HG03442 (cell line): Measurements from ENCODE around the gene SH2D2A.

Experiments used
- ATAC-seq: cut with Tn5 transposase; IDR thresholded peaks from one replicate; pipeline ENCODE4 v1.9.1; 2021; ENCODE audit warnings: mild to moderate bottlenecking, moderate library complexity; ENCODE audit not compliant: unreplicated experiment

The SH2D2A gene

DNA sequence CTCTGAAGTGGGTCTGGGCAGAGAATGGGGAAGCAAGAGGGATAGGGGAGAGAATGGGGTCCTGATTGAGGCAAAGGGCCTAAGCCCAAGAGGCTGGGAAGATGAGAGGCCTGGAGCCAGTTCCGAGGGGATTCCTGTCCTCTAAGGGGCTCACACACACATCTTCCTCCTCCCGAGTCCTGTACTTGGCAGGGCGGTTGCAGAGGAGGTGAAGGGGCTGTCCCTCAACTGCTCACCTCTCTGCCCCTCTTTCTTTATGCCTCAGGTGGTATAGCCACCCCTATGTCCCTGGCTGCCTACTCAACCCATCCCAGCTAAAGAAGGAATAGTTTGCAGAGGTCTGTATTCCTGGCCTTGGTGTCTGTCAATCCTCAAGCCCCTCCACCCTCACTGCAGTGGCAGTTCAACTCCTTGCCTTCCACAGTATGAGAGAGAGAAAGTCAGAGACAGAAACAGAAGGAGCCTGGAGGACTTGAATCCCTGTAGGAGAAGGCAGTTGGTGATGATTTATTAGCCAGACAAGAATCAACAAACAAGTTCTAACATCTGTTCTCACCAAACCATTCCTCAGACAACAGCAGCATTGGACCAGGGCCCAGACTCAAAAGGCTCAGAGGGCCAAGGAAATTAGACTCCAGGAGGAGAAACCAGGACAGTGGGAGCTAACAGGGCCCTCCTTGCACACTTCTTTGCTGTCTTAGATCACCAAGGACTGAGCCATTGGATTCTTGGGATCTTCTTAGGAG, 10.7 kb downstream of the SH2D2A start:
- no peak for ATAC-seq

DNA sequence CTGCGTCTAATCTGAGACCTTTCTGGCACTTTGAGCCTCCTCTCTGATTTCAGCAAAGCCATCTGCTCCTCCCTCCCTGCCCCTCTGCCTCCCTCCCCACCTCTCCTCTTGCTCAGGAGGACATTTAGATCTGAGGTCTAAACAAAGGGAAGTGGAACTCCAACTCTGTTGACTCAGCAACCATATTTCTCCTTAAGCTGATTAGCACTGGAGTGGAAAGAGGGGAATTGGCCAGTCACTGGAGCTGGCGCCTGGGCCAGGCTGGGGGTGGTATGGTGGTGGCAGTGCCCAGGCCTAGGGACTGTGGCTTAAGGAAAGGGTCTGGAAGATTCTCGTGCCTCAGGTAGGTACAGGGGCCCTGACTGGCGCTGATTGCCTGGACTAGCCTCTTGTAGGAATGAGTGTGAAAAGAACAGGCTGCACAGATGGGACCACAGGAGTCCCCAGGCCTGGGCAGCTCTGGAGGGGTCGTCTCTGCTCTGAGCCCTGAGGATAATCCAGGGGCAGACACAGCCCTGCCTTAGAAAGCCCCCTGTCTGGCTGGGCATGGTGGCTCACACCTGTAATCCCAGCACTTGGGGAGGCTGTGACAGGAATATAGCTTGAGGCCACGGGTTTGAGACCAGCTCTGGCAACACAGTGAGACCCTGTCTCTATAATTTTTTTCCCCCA, 11.9 kb downstream of the SH2D2A start:
- no peak for ATAC-seq

DNA sequence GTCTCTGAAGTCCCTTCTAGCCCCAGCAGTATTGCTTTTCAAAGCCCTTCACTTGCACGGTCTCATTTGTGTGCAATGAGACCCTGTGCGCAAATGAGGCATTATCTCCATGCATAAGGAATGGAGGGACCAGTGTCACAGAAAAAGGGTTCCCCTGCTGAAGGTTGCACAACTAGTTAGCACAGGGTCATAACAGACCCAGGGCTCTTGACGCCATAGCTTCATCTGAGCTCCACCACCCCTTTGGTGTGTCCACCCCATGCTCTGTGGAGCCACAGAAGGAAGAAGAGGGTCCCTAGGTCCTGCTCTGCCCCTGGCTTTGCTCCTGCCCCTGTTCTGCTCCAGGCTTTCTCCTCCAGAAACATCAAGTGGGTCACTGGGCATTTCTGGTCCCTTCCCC, 12.6 kb downstream of the SH2D2A start:
- ATAC-seq: no peak

DNA sequence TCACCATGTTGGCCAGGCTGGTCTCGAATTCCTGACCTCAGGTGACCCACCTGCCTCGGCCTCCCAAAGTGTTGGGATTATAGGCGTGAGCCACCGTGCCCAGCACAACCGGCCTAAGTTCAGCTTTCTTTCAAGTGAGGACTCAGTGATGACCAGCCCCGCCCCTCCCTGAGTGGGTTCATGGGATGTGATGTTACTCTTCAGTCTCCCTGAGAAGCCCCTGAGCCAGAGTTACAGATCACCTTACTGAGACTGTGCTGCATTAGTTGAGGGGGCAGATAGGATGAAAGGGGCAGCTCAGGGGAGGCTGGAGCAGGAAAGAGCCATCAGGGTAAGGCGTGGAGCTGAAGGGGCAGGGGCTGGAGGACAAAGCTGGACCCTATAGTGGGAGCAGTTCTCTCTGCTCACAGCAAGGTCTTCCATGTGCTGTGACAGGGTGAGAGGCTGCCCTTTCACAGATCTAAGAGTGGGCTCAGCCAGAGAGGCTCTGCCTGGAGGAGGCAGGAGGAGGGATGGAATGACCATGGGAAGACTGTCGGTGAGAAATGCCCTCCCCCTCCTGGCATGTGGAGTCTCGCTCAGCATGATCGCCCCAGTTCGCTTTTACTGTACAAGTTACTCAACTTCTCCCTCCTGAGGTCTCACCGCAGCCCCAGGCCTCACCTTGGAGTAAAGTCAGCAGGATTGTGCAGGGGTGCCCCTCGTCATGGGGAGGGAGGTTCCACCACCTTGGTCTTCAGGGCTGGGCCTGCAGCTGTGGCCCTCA, 13.4 kb downstream of the SH2D2A start:
- no peak for ATAC-seq

DNA sequence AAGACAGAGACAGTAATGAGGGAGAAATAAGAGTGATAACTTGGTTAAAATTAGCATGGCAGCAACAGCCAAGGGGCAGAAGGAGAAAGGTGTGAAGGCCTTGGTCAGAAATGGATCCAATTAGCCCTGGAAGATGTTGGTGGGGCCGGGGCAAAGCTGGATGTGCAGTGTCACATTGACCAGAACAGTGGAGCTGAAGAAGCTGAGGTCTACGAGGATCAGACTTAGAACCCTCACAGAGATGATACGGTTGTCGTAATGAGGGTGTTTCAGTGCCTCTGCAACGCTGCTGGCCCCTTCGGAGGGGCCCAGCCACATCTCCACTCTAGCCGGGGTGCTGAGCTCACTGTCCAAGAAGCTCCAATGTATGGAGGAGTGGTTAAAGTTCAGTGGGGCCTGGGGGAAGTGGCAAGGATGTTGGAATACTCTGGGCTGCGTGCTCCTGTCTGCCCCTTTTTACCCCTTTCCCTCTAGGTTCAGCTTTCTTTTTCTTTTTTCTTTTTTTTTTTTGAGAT, 14.2 kb downstream of the SH2D2A start:
- no peak for ATAC-seq

DNA sequence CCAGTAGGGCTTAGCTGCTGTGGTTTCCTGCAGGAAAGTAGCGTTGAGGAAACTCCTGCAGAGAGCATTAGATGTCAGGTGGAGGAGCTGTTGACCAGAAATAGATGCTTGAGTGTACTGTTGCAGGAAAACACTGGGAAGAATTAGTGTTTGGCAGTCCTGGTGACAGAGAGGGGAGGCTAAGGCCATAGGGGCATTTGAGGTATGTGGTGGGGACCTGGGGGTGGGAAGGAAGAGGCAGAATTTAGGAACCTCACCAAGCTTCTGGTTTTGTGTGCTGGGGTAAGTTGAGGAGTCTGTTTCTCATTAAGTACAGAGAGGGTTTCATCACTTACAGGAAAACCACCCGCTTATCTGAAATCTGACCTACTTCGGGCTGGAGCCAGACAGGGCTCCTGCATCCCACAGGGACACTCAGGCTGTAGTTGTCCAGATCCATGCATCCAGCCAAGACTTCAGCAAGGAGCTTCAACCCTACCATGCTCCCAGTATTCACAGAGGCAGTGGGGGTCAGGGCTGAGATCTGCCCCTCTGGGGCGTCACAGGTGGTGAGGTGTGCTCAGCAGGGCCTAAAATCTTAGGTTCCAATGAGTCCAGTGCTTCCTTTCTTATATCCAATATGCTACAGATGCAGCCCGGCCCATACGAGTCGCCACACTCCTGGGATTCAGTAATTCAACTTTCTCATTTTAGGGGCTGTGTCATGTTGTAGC, 15.1 kb downstream of the SH2D2A start:
- ATAC-seq: no peak

DNA sequence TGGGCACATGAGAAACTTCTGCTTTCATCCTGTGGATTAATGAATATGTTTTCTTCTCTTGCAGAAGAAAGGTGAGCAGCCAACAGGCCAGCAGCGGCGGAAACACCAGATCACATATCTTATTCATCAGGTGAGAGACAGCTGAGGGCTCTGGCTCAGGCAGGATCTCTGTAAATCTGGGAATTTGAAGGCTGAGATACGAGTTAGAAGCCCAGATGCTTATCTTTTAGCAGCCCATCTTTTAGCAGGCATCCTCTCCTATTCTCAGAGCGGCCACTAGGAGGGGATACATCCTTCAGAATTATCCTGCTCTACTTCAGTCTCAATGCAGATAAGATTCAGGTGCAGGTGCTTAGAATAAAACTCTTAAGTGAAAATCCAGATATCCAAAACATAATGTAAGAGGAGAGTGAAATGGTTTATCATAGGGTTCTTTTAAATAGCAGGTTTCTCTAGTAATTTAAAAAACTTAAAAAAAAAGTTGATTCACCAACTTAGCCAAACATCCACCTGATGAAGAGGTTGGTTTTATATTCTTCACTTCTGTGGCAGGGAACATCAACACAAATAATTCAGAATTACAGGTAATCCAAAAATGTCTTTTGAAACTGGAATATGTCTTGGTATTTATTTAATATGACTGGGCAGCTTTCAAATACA, 19.3 kb downstream of the SH2D2A start:
- no peak for ATAC-seq

DNA sequence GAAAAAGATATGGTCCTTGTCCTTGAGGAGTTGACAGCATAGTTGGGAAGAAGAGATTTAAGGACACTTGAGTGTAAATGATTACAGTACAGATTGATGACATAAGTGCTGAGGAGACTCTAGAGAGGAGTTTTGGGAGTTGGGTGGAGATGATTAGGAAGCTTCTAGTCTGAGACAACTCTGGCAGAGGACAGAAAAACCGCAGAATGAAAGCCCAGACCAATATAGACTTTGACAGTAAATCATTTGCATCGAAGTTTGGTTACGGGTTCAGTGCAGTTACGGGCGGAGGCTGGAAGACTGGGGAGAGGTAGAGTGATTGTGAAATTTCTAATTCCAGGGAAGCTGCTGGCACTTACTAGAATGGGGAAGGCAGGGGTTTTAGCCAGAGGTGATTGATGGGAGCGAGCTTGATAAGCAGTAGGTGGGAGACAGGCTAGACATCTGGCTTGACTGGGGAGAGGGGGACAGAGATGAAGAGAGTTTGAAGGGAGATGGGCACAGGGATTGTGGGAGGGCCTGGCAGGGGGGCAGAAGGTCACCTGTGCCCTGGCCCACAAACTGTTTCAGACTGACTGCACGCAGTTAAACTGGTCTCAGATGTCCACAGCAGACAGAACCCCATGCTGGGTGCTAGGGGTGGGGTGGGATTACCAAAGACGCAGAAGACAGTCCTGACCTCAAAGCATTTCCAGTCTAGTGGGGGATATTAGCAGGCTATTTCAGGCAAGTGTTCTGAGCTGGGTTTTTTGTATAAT, 20.1 kb downstream of the SH2D2A start:
- ATAC-seq: no peak

DNA sequence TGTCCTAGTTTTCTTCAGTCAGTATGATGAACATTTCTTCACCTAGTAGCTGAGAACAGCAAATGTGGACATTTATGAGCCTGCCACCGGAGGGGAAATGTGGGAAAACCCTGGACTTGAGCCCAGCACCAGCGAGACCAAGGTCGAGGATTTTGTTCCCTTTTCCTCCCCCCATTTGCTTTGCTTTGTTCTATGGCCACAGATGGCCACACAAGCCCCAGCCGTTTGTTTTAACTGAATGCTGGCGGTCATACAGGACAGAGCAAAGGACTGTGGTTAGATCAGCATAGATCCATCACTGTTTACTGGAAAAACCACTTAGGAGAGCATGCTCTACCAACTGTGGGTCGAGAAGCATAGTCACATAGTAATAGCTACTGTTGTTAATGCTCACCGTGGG, 20.9 kb downstream of the SH2D2A start:
- no peak for ATAC-seq

DNA sequence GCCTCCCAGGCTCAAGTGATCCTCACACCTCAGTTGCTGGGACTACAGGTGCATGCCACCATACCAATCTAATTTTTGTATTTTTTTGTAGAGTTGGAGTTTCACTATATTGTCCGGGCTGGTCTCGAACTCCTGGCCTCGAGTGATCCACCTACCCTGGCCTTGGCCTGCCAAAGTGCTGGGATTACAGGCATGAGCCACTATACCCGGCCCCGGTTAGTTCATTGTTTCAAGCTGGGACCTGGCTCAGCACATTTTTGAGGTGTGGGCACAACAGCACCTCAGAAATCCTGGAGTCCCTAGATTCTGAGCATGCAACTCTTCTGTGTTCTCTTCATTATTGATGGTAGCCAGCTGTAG, 21.3 kb downstream of the SH2D2A start:
- no peak for ATAC-seq

DNA sequence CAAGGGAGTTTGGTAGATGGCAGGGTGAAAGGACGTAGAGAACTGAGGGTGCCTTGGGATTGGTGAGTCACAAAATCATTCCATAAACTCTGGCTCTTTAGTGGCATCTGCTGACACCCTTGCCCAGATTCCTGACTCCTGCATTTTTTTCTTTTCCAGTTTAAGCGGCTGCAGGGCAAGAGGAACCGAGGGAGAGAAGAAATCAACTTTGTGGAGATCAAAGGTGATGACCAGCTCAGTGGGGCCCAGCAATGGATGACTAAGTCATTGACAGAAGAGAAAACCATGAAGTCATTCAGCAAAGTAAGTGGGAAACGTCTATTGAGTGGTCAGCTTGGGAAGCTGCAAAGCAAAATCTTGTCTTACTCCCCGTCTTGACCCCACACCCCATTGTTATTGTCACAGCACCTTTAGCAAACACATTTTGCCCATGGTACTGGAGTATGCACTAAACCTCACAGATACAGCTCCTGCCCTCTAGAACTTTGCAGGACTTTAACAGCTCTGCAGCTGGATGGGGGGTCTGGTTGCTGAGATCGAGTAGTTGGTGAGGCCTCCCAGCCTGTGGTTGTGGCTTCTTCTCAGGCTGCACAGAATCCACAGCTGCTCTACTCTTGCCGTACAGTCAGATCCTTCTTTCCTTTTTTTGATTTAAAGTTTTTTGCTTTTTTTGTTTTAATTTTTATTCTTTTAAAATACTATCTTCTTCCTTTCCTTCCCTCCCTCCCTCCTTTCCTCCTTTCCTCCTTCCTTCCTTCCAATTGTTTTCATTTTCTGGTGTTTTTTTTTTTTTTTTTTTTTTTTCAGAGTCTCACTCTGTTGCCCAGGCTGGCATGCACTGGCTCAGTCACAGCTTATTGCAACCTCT, 21.9 kb downstream of the SH2D2A start:
- no peak for ATAC-seq

DNA sequence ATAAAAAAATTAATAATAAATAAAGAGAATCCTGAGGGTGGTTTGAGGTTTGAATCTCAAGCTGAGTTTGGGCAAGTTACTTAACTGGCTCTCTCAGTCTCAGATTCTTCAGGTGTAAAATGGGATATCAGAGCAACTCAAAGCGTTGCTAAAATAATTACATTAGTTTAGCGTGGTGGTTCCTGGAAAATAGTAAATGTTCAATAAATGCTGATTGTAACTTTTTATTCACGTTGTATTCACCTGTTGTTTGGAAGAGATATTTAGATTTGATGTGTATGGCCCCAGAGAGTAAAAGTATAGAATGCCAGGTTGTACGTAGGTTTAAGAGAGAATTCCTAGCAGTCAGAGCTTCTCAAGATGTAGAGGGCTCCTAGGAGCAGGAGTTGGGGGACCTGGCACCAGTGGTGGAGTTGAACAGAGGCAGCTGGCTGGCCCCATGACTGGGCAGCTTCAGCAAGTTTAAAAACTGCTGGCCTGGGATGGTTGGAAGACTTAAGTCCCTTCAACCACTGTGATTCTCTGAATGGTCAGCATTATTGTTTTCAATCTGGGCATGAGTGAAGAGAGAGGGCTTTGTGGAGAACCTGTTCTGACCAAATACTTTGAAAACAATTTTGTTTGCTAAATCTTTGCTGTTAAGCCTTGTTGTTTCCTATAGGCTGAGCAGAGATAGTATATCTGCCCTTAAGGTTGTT, 26.9 kb downstream of the SH2D2A start:
- no peak for ATAC-seq

DNA sequence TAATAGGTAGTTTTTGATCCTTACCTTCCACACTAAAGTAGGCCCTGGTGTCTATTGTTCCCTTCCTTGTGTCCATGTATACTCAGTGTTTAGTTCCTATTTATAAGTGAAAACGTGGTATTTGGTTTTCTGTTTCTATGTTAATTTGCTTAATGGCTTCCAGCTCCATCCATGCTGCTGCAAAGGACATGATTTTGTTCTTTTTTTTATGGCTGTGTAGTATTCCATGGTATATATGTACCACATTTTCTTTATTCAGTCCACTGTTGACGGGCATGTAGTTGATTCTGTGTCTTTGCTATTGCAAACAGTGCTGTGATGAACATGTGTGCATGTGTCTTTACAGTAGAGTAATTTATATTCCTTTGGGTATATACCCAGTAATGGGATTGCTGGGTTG, 28.5 kb downstream of the SH2D2A start:
- ATAC-seq: no peak

DNA sequence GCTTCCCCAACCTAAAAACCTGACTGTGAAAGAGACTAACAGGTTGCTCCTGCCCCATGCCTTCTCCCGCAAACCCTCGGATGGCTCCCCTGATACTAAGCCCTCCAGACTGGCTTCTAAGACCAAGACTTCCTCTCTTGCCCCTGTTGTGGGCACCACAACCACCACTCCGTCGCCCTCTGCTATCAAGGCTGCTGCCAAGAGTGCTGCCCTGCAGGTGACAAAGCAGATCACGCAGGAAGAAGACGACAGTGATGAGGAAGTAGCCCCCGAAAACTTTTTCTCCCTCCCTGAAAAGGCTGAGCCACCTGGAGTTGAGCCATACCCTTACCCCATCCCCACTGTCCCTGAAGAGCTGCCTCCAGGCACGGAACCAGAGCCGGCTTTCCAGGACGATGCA, 30.0 kb downstream of the SH2D2A start:
- no peak for ATAC-seq

DNA sequence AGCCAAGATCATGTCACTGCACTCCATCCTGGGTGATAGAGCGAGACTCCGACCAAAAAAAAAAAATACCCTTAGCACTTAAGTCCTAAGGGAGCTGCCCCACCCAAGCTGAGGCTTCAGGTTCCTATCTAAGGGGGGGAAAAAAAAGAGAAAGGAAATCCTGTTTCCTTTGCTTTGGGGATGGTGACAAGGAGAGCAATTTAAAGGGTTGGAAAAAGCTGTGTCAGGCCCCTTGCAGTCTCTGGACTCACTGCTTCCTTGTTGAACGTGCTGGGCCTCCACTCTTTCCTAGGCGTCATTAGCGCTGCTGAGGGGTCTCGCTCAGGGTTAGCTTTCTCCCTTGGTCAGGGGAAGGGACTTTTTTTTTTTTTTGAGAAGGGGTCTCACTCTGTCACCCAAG, 31.2 kb downstream of the SH2D2A start:
- no peak for ATAC-seq

DNA sequence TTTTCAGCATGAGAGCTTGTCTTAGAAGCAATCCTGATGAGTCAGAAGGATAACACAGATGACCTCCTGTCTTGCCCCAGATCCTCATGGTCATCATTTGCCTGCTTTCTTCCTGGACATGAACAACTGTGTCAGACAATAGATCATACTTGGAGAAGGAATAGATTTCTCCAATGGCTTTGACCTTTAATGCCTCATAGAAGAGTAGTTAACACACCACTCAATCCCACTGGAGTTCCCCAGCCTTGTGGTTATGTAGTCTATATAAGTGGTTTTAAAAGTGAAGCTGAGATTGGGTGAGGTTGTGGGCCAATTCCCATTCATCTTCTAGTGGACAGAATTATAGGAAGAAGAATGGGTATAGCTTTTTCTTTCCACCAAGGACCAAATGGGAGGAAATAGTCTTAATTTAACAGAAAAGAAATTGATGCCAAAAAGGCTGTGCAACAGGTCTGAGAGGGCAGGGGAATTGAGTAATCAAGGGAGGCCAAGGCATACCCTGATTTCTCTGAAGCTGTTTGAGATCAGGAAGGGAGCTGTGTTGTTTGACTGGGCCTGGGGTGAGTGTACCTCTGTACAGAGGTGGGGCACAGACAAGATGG, 35.0 kb downstream of the SH2D2A start:
- ATAC-seq: no peak

DNA sequence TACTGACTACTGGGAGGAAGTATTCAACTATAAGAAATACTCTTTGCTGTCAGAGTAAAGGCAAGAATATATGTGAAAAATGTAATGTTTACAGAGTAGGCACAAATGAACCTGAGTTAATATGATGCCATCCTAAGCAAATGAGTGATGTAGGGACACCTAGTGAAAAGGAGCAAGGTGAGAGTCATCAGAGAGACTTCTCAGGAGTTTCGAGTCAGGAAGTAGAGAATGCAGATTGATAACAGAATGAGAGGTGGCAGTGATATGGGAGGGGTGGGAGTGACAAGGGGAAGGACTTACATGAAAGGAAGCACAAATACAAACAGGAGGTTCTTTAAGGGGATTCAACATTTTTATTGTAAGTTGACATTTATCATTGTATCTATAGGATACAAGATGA, 39.1 kb downstream of the SH2D2A start:
- ATAC-seq: no peak

DNA sequence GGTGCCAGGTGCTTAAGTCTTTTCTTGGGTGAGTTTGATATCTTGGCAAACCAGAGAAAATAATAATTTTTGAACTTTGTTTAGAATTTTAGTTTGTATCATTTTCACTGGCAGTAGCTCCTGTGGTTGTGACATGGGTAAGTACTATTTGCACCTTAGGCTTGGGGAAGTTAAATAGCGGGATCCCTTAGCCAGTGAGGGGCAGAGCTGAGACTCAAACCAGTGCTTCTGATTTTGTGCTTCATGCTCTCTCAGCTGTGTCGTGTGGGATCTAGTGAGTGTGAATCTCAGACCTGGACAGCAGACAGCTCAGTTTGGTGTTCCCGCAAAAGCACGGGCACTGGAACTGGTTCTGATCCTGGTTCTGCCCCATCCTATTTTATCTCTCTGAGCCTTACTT, 39.7 kb downstream of the SH2D2A start:
- ATAC-seq: no peak
